RKO (cell line): ENCODE measurements around the gene NRARP.
"Not testable (repeated sequence)": the region's sequence is repeated elsewhere in the genome, so short reads cannot be mapped to it uniquely, and the experiment has no call there.

Source experiments
- DNase-seq: peaks from one replicate; pipeline ENCODE4 v3.0.0-alpha.2; 2016; ENCODE audit warnings: low spot score

The NRARP gene, protein sequence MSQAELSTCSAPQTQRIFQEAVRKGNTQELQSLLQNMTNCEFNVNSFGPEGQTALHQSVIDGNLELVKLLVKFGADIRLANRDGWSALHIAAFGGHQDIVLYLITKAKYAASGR

GRCh38 chr9:137302118-137302448 is at the start of gene NRARP:
NRARP (minus strand) TSS chr9:137302271; CDS start chr9:137301928, 343 bp downstream.
- DNase-seq: peak; percentile 92

DNA sequence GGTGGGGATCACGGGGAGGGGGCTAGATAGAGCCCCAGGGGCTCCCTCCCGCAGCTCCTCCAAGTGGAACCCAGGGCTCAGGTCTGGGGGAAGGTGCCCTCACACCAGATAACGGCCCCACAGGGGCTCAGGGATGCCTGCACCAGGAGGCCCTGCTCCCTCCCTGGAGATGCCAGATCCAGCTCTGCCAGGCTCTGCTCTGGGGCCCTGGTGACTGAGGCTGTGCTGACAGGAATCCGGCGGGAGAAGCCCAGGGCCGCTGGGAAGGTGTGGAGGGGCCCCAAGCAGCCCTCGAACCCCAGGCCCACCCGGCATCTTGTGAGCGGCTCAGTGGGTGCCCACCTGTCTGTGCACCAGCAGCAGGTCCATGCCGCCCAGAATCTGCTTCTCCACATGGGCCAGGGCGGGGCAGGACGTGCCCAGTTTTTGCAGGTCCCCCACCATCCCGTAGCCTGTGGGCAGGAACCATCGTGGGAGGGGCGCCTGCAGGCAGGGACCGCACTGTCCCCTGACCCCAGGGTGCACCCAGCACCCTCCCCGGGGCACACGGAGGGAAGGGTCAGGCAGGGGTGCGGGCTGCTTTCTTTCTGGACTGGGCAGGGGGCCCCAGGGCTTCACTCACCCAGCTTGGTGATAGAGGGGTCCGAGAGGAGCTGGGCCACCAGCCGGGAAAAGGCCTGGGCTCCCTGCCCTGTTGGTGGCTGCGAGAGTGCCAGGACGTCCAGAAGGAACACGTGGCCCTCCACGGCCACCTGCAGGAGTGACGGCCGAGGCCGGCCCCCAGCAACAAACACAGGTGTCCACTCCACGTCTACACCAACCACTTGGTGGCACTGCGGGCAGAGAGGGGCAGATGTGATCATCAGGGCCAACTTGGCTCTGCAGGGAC is 48.9 kb upstream of the NRARP start:
- no peak for DNase-seq

- DNase-seq: no peak
These were observed 47.5 kb upstream of the NRARP start for GRCh38 chr9:137349471-137350033.

DNA sequence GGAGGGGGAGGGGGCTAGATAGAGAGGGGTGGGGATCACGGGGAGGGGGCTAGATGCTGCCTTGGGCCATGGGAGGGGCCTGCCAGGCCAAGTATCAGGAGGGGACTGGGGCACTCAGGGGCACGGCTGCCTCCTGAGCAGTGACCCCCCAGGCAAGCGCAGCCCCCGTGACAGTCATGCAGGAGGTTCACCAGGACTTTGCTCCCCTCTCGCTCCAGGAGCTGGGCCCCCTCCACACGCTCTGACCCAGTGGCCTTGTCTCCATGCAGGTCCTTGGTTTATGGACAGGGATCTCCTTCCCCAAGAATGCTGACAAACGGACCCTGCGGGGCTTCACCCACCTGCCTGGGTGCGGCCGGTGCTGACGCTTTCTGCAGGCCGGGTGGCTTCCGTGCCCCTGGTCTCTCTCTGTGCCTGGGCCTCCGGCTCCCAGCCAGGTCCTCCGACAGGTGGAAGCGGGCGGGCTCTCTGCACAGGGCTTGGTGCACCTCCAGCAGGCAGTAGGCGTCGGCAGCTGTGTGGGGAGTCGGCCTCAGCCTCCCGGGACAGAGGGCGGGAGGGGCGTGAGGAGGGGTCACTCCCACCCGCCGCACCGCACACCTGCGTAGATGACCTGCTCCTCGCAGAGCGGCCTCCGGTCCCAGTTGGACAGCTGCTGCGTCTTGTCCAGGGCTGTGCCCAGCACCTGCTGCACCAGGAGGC is 46.8 kb upstream of the NRARP start:
- DNase-seq: no peak

DNA sequence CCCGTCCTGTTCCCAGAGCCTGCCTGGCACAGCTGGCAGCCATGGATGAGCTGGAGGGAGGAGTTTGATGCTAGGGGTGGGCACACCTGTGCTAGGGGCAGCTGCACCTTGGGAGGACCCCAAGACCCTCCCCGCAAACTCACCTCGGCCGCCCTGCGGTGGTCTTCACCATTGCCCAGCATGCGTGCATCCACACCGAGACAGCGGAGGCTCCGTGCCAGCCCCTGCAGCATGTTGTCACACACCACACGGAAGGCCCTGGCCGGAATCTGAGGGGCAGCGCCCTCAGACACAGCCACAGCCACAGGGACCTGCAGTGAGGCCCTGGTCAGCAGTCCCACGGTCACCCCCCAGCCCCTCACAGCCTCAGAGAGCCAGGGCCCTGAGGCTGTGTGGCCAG is 45.9 kb upstream of the NRARP start:
- DNase-seq: no peak

- DNase-seq: no peak
These were observed 40.4 kb upstream of the NRARP start for GRCh38 chr9:137342482-137342881.

GRCh38 chr9:137341227-137341626 is 39.2 kb upstream of the NRARP start:
- DNase-seq: peak; percentile 95

- not testable (repeated sequence) for DNase-seq
These were observed 37.9 kb upstream of the NRARP start for GRCh38 chr9:137339908-137340462.

DNA sequence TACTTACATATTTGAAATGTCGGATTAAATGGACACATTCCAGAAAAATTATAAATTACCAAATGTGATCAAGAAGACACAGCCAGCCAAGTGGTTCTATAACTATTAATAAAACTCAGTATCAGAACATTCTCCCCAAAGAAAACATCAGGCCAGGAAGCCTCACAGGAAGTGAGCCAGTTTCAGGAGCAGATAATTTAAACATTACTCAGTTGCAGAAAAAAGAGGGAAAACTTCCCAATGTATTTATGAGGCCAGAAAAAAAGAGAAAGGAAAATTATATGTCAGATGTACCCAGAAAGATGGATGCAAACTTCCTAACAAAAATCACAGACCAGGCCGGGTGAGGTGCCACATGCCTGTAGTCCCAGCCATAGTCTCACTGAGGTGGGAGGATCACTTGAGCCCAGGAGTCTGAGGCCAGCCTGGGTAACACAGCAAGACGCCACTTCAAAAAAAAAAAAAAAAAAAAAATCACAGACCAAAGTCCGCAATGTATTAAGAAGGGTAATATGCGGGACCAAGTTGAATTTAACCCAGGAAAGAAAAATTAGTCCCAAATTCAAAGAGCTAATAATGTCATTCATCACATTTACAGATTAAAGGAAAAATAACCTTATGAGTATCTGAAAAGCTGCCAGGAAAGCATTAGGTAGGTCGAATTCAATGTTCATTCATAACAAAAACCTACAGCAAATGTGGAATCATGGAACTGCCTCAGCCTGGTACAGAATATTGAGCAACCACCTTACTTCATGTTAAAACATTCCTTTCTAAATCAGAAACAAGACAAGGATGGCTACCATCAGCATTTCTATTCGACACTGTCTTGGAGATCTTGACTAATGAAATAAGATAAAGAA is 37.2 kb upstream of the NRARP start:
- no peak for DNase-seq

- DNase-seq: no peak
These were observed 34.7 kb upstream of the NRARP start for GRCh38 chr9:137336735-137337134.

DNA sequence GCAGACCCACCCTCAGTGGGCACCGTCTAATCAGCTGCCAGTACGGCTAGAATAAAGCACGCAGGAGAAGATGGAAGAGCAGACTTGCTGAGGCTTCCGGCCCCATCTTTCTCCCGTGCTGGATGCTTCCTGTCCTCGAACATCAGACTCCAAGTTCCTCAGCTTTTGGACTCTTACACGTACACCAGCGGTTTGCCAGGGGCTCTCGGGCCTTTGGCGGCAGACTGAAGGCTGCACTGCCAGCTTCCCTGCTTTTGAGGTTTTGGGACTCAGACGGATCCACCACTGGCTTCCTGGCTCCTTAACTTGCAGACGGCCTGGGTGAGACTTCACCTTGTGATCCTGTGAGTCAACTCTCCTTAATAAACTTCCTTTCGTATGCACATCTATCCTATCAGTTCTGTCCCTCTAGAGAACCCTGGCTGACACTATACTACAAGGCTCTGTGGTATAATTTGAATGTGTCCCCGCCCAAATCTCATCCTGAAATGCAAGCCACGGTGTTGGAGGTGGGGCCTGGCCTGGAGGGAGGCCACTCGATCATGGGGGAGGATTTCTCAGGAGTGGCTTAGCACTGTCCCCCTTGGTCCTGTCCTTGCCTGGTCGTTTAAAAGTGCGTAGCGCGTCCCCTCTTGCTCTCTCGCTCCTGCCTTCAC is 31.1 kb upstream of the NRARP start:
- DNase-seq: peak; percentile 52

DNA sequence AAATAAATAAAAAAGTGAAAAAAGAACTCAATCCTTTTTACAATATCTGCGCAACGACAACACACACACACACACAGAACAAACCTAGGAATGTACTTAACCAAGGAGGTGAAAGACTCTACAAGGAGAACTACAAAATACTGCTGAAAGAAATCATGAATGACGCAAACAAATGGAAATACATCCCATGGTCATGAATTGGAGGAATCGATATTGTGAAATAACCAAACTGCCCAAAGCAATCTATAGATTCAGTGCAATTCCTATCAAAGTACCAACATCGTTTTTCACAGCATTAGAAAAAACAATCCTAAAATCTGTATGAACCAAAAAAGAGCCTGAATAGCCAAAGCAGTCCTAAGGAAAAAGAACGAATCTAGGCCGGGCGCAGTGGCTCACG is 29.9 kb upstream of the NRARP start:
- no peak for DNase-seq

DNA sequence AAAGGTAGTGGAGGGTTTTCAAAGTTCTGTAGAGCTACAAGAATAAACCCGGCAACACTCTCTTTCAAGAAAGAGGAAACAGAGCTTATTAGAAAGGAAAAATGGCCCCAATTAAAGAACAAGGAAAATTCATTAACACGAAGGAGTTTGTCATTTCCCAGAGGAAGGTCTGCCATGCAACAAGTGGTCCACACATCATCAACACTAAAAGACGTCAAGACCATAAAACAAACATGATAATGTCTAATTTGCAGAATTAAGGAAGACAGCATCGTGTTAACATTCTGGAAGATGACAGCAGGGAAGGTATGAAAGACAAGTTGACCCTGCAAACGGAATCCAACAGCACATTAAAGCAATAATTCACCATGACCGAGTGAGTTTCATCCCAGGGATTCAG is 28.6 kb upstream of the NRARP start:
- no peak for DNase-seq

- not testable (repeated sequence) for DNase-seq
These were observed 27.5 kb upstream of the NRARP start for GRCh38 chr9:137329590-137329989.

GRCh38 chr9:137327641-137328550 is 25.8 kb upstream of the NRARP start:
- DNase-seq: peak; percentile 78

GRCh38 chr9:137326445-137327065 is 24.5 kb upstream of the NRARP start:
- DNase-seq: no peak

GRCh38 chr9:137325799-137326198 is 23.7 kb upstream of the NRARP start:
- DNase-seq: no peak

GRCh38 chr9:137325124-137325523 is 23.1 kb upstream of the NRARP start:
- DNase-seq: no peak

GRCh38 chr9:137323531-137324331 is 21.7 kb upstream of the NRARP start:
- no peak for DNase-seq
